K562 (cell line): ENCODE results near the gene ZNF502. TPM values are rescaled to one million over a fixed set of nuclear protein-coding genes. Genes with fewer than 3 reads are reported as not detected.

Experiments
- E2F1 ChIP-seq: sonication (generic); formaldehyde crosslinking; IDR thresholded peaks from 2 replicates; pipeline ENCODE4 v1.8.1; 2023; ENCODE audit warnings: mild to moderate bottlenecking, missing genetic modification reagents, moderate library complexity
- E2F3 ChIP-seq: fragments of 250-450 bp; sonication (Bioruptor Pico); IDR thresholded peaks from 2 replicates; pipeline ENCODE4 v1.4.0; 2020; ENCODE audit warnings: mild to moderate bottlenecking
- HMG20A ChIP-seq: fragments of 450-650 bp; formaldehyde crosslinking; conservative IDR thresholded peaks from 2 replicates; pipeline ENCODE4 v1.4.0; 2020; ENCODE audit warnings: mild to moderate bottlenecking, mixed read lengths
- MTF1 ChIP-seq: fragments of 250-450 bp; sonication (Bioruptor Pico); IDR thresholded peaks from 2 replicates; pipeline ENCODE4 v1.9.0; 2021; ENCODE audit warnings: moderate library complexity, mild to moderate bottlenecking, inconsistent platforms, borderline replicate concordance
- RBM17 ChIP-seq: fragments of 200-400 bp; formaldehyde crosslinking; IDR thresholded peaks from 2 replicates; pipeline ENCODE4 v1.6.1; 2017; ENCODE audit warnings: low read depth, mild to moderate bottlenecking, low read length, borderline replicate concordance
- SMAD1 ChIP-seq: fragments of 150-350 bp; IDR thresholded peaks from 2 replicates; pipeline ENCODE4 v1.6.1; 2014; ENCODE audit warnings: low read length, low read depth; ENCODE audit not compliant: partially characterized antibody
- SNRNP70 ChIP-seq: fragments of 200-400 bp; formaldehyde crosslinking; optimal IDR thresholded peaks from 2 replicates; pipeline ENCODE3; 2017; ENCODE audit warnings: low read depth, low read length
- ZBTB40 ChIP-seq, 2 experiments: fragments of 450-650 bp in 1 of 2; sonication (generic) in 1 of 2; formaldehyde crosslinking in 1 of 2; IDR thresholded peaks; 2 replicates each; pipeline versions ENCODE4 v1.7.1 to v1.9.0; 2016 to 2022; ENCODE audit warnings: inconsistent platforms in 1 of 2, mild to moderate bottlenecking in 1 of 2, missing genetic modification reagents in 1 of 2
- ZNF280A ChIP-seq: fragments of 450-650 bp; IDR thresholded peaks from 2 replicates; pipeline ENCODE4 v1.6.1; 2018; ENCODE audit warnings: mild to moderate bottlenecking, low read depth; ENCODE audit not compliant: partially characterized antibody
- ZNF324 ChIP-seq: fragments of 250-450 bp; sonication (Bioruptor Pico); IDR thresholded peaks from 2 replicates; pipeline ENCODE4 v1.4.0; 2020; ENCODE audit warnings: mild to moderate bottlenecking
- polyA plus RNA-seq, 8 experiments: library from polyadenylated mRNA; depleted of rRNA in 4 of 8; stranded (reverse) in 5 of 8; unstranded in 3 of 8; fragments of >200 nt; fragmentation: Nextera tagmentation in 2 of 8; fragmentation: Illumina TruSeq in 1 of 8; extraction: Ambion mirVana in 2 of 8; extraction: Trizol in 1 of 8; gene quantifications; 2 replicates each; pipeline versions ENCODE4 v1.2.1 to v1.2.3, GENCODE V29; 2011 to 2014; ENCODE audit warnings: inconsistent platforms in 1 of 8, missing spikeins in 1 of 8
- total RNA-seq, 7 experiments: library from RNA; depleted of rRNA in 6 of 7; stranded (reverse); fragments of >200 nt in 6 of 7; fragmentation: Illumina TruSeq in 2 of 7; extraction: Trizol in 2 of 7; gene quantifications; 2 replicates each; pipeline versions ENCODE4 v1.2.1 to v1.2.3, GENCODE V29; 2011 to 2021; ENCODE audit warnings: low replicate concordance in 1 of 7
- TF ChIP-seq, protein P1 (sequence below): sonication (generic); formaldehyde crosslinking; IDR thresholded peaks from 2 replicates; pipeline ENCODE4 v1.8.1; 2023; ENCODE audit warnings: mild to moderate bottlenecking, missing genetic modification reagents

The ZNF502 gene
- total and polyA plus RNA-seq, 9 of the 15 experiments (the other 6 are each of a cell fraction or from before 2014, with no cell fraction given): 0.38 to 0.98 (median 0.67) TPM

DNA sequence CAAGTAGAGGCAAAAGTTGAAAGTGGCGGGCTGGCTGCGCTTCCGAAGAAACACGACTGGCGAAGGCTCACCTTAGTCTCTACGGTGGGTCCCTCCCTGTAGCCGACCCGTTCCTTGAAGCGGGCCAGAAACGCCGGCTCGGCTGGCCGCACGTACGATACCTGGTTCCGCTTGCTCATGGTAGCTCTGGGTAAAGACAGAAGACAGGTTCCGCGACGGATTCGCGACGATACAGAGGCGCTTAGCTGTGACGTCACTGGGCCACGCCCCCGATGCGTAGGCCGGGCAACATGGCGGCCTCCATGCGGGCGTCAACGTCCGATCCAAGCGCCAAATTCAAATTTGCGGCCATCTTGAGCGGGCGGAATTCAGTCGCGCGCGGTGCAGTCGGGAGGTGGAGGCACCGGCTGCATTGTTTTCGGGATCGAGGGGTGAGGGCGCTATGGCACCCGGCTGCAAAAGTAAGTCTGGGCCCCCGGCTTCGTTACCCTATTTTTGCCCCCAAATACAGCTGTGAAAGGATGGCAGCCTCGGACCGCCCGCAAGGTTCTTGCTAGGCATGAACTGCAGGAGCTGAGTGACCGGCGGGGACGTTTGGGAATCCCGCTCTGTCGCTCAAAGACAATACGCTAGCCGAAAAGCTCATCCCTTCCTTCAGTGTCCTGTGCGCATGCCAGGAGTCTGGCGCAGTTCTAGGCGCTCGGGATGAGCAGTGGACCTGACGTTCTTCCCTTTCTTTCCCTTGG lies 49.1 kb downstream of the ZNF502 start, which contains the start of the genes KIAA1143 and KIF15 (continued):
- TF ChIP-seq ZBTB40 (IDR thresholded peaks at IDR 0.05): peak; percentile 65
- no peak for TF ChIP-seq ZBTB40 (CRISPR knock-in tag; IDR thresholded peaks at IDR 0.05)
- peak; percentile 98 for TF ChIP-seq E2F3 (CRISPR knock-in tag)
- no peak for TF ChIP-seq ZNF280A
- TF ChIP-seq, protein P1, sequence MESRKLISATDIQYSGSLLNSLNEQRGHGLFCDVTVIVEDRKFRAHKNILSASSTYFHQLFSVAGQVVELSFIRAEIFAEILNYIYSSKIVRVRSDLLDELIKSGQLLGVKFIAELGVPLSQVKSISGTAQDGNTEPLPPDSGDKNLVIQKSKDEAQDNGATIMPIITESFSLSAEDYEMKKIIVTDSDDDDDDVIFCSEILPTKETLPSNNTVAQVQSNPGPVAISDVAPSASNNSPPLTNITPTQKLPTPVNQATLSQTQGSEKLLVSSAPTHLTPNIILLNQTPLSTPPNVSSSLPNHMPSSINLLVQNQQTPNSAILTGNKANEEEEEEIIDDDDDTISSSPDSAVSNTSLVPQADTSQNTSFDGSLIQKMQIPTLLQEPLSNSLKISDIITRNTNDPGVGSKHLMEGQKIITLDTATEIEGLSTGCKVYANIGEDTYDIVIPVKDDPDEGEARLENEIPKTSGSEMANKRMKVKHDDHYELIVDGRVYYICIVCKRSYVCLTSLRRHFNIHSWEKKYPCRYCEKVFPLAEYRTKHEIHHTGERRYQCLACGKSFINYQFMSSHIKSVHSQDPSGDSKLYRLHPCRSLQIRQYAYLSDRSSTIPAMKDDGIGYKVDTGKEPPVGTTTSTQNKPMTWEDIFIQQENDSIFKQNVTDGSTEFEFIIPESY: peak; percentile 21
- peak; percentile 24 for TF ChIP-seq SMAD1
- TF ChIP-seq ZNF324 (CRISPR knock-in tag): no peak
- TF ChIP-seq MTF1 (CRISPR knock-in tag): no peak
- TF ChIP-seq RBM17: no peak
- TF ChIP-seq SNRNP70: no peak
- peak; percentile 99 for TF ChIP-seq E2F1
- TF ChIP-seq HMG20A (CRISPR knock-in tag): no peak
